NCI-H2107 (cell line): Measurements from ENCODE around the gene BRAT1.

Experiments used
- DNase-seq: peaks from one replicate; lab custom pipeline; 2025; lab: John Stamatoyannopoulos, UW

Gene BRAT1

GRCh38 chr7:2495418-2496299 is 59.7 kb downstream of the BRAT1 start:
- DNase-seq = no peak

GRCh38 chr7:2494191-2495130 is 60.9 kb downstream of the BRAT1 start:
- DNase-seq = no peak

- DNase-seq = no peak
These were observed 61.8 kb downstream of the BRAT1 start for GRCh38 chr7:2493205-2494164.

GRCh38 chr7:2492038-2492437 is 63.3 kb downstream of the BRAT1 start:
- DNase-seq = no peak

- no peak for DNase-seq
These were observed 65.1 kb downstream of the BRAT1 start for GRCh38 chr7:2490181-2490651.

GRCh38 chr7:2488681-2489080 is 66.6 kb downstream of the BRAT1 start:
- DNase-seq = no peak

- DNase-seq = no peak
These were observed 67.1 kb downstream of the BRAT1 start for GRCh38 chr7:2488272-2488645.
